ENCODE data around the gene SPDEF.

SPDEF gene

GRCh38 chr6:34506718-34507117 is 49.4 kb downstream of the SPDEF start:
- no peak for TF ChIP-seq EZH2phosphoT487 (IDR thresholded peaks at IDR 0.05; ENCODE audit: borderline replicate concordance, low read length)
- TF ChIP-seq, protein P1, sequence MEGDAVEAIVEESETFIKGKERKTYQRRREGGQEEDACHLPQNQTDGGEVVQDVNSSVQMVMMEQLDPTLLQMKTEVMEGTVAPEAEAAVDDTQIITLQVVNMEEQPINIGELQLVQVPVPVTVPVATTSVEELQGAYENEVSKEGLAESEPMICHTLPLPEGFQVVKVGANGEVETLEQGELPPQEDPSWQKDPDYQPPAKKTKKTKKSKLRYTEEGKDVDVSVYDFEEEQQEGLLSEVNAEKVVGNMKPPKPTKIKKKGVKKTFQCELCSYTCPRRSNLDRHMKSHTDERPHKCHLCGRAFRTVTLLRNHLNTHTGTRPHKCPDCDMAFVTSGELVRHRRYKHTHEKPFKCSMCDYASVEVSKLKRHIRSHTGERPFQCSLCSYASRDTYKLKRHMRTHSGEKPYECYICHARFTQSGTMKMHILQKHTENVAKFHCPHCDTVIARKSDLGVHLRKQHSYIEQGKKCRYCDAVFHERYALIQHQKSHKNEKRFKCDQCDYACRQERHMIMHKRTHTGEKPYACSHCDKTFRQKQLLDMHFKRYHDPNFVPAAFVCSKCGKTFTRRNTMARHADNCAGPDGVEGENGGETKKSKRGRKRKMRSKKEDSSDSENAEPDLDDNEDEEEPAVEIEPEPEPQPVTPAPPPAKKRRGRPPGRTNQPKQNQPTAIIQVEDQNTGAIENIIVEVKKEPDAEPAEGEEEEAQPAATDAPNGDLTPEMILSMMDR (IDR thresholded peaks at IDR 0.05; ENCODE audit: low read depth, low read length, poor library complexity, severe bottlenecking) = no peak
- Histone ChIP-seq H3K4me3 (ENCODE audit: low read length) (no peak overlapping the region), H3K9me2 (replicated peaks; ENCODE audit: control insufficient read depth, low read length) (no peaks in the 10 kb centered on the region), H3K27ac (ENCODE audit: low read depth, low read length) (no peak overlapping the region), H4K20me1 (ENCODE audit: control insufficient read depth, insufficient read depth, low read depth, low read length) (no peaks in the 10 kb centered on the region), H3K9me3 (ENCODE audit: control insufficient read depth, insufficient read depth, low read length) (0 out of 2 replicates have a peak, but pooled peaks cover 7% of the 10 kb centered on the region), H3K27me3 (ENCODE audit: control insufficient read depth, low read length) (no peaks in the 10 kb centered on the region), H3K4me2 (ENCODE audit: low read length) (no peak overlapping the region), H3F3A (ENCODE audit: control insufficient read depth, insufficient read depth) (peaks cover 4% of the 10 kb centered on the region; the same call in 1 of the 2 replicates), H3K36me3 (ENCODE audit: control insufficient read depth, low read length) (no peaks in the 10 kb centered on the region), H3K79me2 (ENCODE audit: control insufficient read depth, low read length) (no peaks in the 10 kb centered on the region), H3K4me1 (ENCODE audit: control insufficient read depth, low read length) (no peaks in the 10 kb centered on the region)

- H3K9me3 ChIP-seq (ENCODE audit: control insufficient read depth, insufficient read depth, low read length) = no peaks in the 10 kb centered on the region
- TF ChIP-seq, protein P1 (IDR thresholded peaks at IDR 0.05; ENCODE audit: low read depth, low read length, poor library complexity, severe bottlenecking) = no peak
- TF ChIP-seq EZH2phosphoT487 (IDR thresholded peaks at IDR 0.05; ENCODE audit: borderline replicate concordance, low read length) = no peak
- no peak overlapping the region for H3K4me3 ChIP-seq (ENCODE audit: low read length)
- H3K27ac ChIP-seq (ENCODE audit: low read depth, low read length) = no peak overlapping the region
- H3F3A ChIP-seq (ENCODE audit: control insufficient read depth, insufficient read depth) = no peaks in the 10 kb centered on the region
- H4K20me1 ChIP-seq (ENCODE audit: control insufficient read depth, insufficient read depth, low read depth, low read length) = no peaks in the 10 kb centered on the region
- no peaks in the 10 kb centered on the region for H3K36me3 ChIP-seq (ENCODE audit: control insufficient read depth, low read length)
- H3K27me3 ChIP-seq (ENCODE audit: control insufficient read depth, low read length) = no peaks in the 10 kb centered on the region
- no peak overlapping the region for H3K4me2 ChIP-seq (ENCODE audit: low read length)
- no peaks in the 10 kb centered on the region for H3K79me2 ChIP-seq (ENCODE audit: control insufficient read depth, low read length)
- H3K4me1 ChIP-seq (ENCODE audit: control insufficient read depth, low read length) = no peaks in the 10 kb centered on the region
- no peaks in the 10 kb centered on the region for H3K9me2 ChIP-seq (replicated peaks; ENCODE audit: control insufficient read depth, low read length)
Observed at GRCh38 chr6:34497411-34497810, 58.7 kb downstream of the SPDEF start.

GRCh38 chr6:34496103-34496685 is 59.9 kb downstream of the SPDEF start:
- TF ChIP-seq, protein P1 (IDR thresholded peaks at IDR 0.05; ENCODE audit: low read depth, low read length, poor library complexity, severe bottlenecking) = no peak
- TF ChIP-seq EZH2phosphoT487 (IDR thresholded peaks at IDR 0.05; ENCODE audit: borderline replicate concordance, low read length) = no peak
- Histone ChIP-seq H3K36me3 (ENCODE audit: control insufficient read depth, low read length) (no peaks in the 10 kb centered on the region), H3K27me3 (ENCODE audit: control insufficient read depth, low read length) (no peaks in the 10 kb centered on the region), H3K4me2 (ENCODE audit: low read length) (no peak overlapping the region), H3F3A (ENCODE audit: control insufficient read depth, insufficient read depth) (no peaks in the 10 kb centered on the region), H3K9me3 (ENCODE audit: control insufficient read depth, insufficient read depth, low read length) (no peaks in the 10 kb centered on the region), H3K79me2 (ENCODE audit: control insufficient read depth, low read length) (no peaks in the 10 kb centered on the region), H3K9me2 (replicated peaks; ENCODE audit: control insufficient read depth, low read length) (no peaks in the 10 kb centered on the region), H4K20me1 (ENCODE audit: control insufficient read depth, insufficient read depth, low read depth, low read length) (no peaks in the 10 kb centered on the region), H3K27ac (ENCODE audit: low read depth, low read length) (no peak overlapping the region), H3K4me3 (ENCODE audit: low read length) (no peak overlapping the region), H3K4me1 (ENCODE audit: control insufficient read depth, low read length) (no peaks in the 10 kb centered on the region)

Measured in DOHH2 (cell line).